HUES48 (cell line): Measurements from ENCODE around the gene ZNF148.
"Not testable (repeated sequence)": the region's sequence is repeated elsewhere in the genome, so short reads cannot be mapped to it uniquely, and the experiment has no call there.

Source experiments
- H3K27ac ChIP-seq: one replicate; pipeline ENCODE4 v1.7.0; 2013; ENCODE audit warnings: low read depth, low read length, inconsistent platforms
- H3K27me3 ChIP-seq: 2 replicates; pipeline ENCODE4 v1.6.1; 2013; ENCODE audit warnings: mild to moderate bottlenecking, low read length; ENCODE audit not compliant: control insufficient read depth, insufficient read depth
- H3K36me3 ChIP-seq: 2 replicates; pipeline ENCODE4 v1.6.1; 2013; ENCODE audit warnings: low read length; ENCODE audit not compliant: control insufficient read depth, insufficient read depth
- H3K4me1 ChIP-seq: 2 replicates; pipeline ENCODE4 v1.6.1; 2013; ENCODE audit warnings: mild to moderate bottlenecking, low read length; ENCODE audit not compliant: control insufficient read depth, insufficient read depth
- H3K4me3 ChIP-seq: 2 replicates; pipeline ENCODE4 v1.5.1; 2013; ENCODE audit warnings: mild to moderate bottlenecking, low read depth, low read length
- H3K9ac ChIP-seq: 2 replicates; pipeline ENCODE4 v1.6.1; 2013; ENCODE audit warnings: mild to moderate bottlenecking, low read depth, low read length, moderate library complexity
- H3K9me3 ChIP-seq: 2 replicates; pipeline ENCODE4 v1.6.1; 2013; ENCODE audit warnings: low read length; ENCODE audit not compliant: control insufficient read depth, insufficient read depth

ZNF148 gene

GRCh38 chr3:125374996-125375941, at the start of gene ZNF148:
ZNF148 (minus strand) TSS chr3:125375325; CDS start chr3:125313640, 61,685 bp downstream.
- peak within 1 kb of the TSS; percentile 94 for H3K4me3 ChIP-seq
- no peaks in the 10 kb centered on the region for H3K27me3 ChIP-seq
- H3K9me3 ChIP-seq, result no peaks in the 10 kb centered on the region
- no peaks in the 10 kb centered on the region for H3K36me3 ChIP-seq
- peak within 1 kb of the TSS; percentile 88 for H3K27ac ChIP-seq
- peaks cover 16% of the 10 kb centered on the region for H3K4me1 ChIP-seq
- peak within 1 kb of the TSS; percentile 89 for H3K9ac ChIP-seq

- Histone ChIP-seq H3K9me3 (no peaks in the 10 kb centered on the region), H3K27ac (no peak overlapping the region), H3K4me3 (no peak overlapping the region), H3K36me3 (no peaks in the 10 kb centered on the region), H3K9ac (no peak overlapping the region), H3K4me1 (no peaks in the 10 kb centered on the region), H3K27me3 (no peaks in the 10 kb centered on the region)
Measured at GRCh38 chr3:125418306-125418705, 43.2 kb upstream of the ZNF148 start.

- Histone ChIP-seq H3K4me1 (no peaks in the 10 kb centered on the region), H3K27me3 (no peaks in the 10 kb centered on the region), H3K9ac (no peak overlapping the region), H3K27ac (no peak overlapping the region), H3K9me3 (no peaks in the 10 kb centered on the region), H3K36me3 (no peaks in the 10 kb centered on the region), H3K4me3 (no peak overlapping the region)
Measured at GRCh38 chr3:125416235-125416634, 41.1 kb upstream of the ZNF148 start.

- H3K9ac ChIP-seq, result no peak overlapping the region
- H3K4me3 ChIP-seq, result no peak overlapping the region
- H3K4me1 ChIP-seq, result no peaks in the 10 kb centered on the region
- H3K27me3 ChIP-seq, result no peaks in the 10 kb centered on the region
- H3K27ac ChIP-seq, result no peak overlapping the region
- H3K9me3 ChIP-seq, result no peaks in the 10 kb centered on the region
- no peaks in the 10 kb centered on the region for H3K36me3 ChIP-seq
Measured at GRCh38 chr3:125414669-125415068, 39.5 kb upstream of the ZNF148 start.

GRCh38 chr3:125410922-125411321, 35.8 kb upstream of the ZNF148 start:
- Histone ChIP-seq H3K27me3 (no peaks in the 10 kb centered on the region), H3K4me3 (no peak overlapping the region), H3K27ac (no peak overlapping the region), H3K4me1 (no peaks in the 10 kb centered on the region), H3K36me3 (no peaks in the 10 kb centered on the region), H3K9me3 (no peaks in the 10 kb centered on the region), H3K9ac (no peak overlapping the region)

GRCh38 chr3:125406070-125406469, 30.9 kb upstream of the ZNF148 start:
- H3K9ac ChIP-seq, result no peak overlapping the region
- no peak overlapping the region for H3K27ac ChIP-seq
- H3K4me3 ChIP-seq, result no peak overlapping the region

GRCh38 chr3:125405515-125405914, 30.4 kb upstream of the ZNF148 start:
- not testable (repeated sequence) for H3K9ac ChIP-seq, H3K36me3 ChIP-seq, H3K27ac ChIP-seq

More at GRCh38 chr3:125406070-125406469, 30.9 kb upstream of the ZNF148 start:
- Histone ChIP-seq H3K9me3 (no peaks in the 10 kb centered on the region), H3K4me1 (no peaks in the 10 kb centered on the region), H3K27me3 (no peaks in the 10 kb centered on the region), H3K36me3 (no peaks in the 10 kb centered on the region)

GRCh38 chr3:125403789-125404188, 28.7 kb upstream of the ZNF148 start:
- no peak overlapping the region for H3K9ac ChIP-seq
- no peaks in the 10 kb centered on the region for H3K36me3 ChIP-seq
- H3K4me1 ChIP-seq, result 0 out of 2 replicates have a peak, but pooled peaks cover 4% of the 10 kb centered on the region
- H3K27me3 ChIP-seq, result peaks cover 6% of the 10 kb centered on the region; the same call in 1 of the 2 replicates
- H3K9me3 ChIP-seq, result no peaks in the 10 kb centered on the region
- H3K27ac ChIP-seq, result no peak overlapping the region
- no peak overlapping the region for H3K4me3 ChIP-seq

More at GRCh38 chr3:125405515-125405914, 30.4 kb upstream of the ZNF148 start:
- not testable (repeated sequence) for H3K9me3 ChIP-seq, H3K4me1 ChIP-seq, H3K4me3 ChIP-seq, H3K27me3 ChIP-seq

- no peak overlapping the region for H3K4me3 ChIP-seq
- H3K9me3 ChIP-seq, result no peaks in the 10 kb centered on the region
- H3K27ac ChIP-seq, result no peak overlapping the region
- H3K9ac ChIP-seq, result no peak overlapping the region
- H3K36me3 ChIP-seq, result no peaks in the 10 kb centered on the region
- peaks cover 15% of the 10 kb centered on the region; the same call in 1 of the 2 replicates for H3K27me3 ChIP-seq
- 0 out of 2 replicates have a peak, but pooled peaks cover 4% of the 10 kb centered on the region for H3K4me1 ChIP-seq
Measured at GRCh38 chr3:125402639-125403038, 27.5 kb upstream of the ZNF148 start.

- no peak overlapping the region for H3K27ac ChIP-seq
- peaks cover 18% of the 10 kb centered on the region; the same call in 1 of the 2 replicates for H3K27me3 ChIP-seq
- no peak overlapping the region for H3K9ac ChIP-seq
- H3K9me3 ChIP-seq, result no peaks in the 10 kb centered on the region
- 0 out of 2 replicates have a peak, but pooled peaks cover 4% of the 10 kb centered on the region for H3K4me1 ChIP-seq
- no peaks in the 10 kb centered on the region for H3K36me3 ChIP-seq
- no peak overlapping the region for H3K4me3 ChIP-seq
Measured at GRCh38 chr3:125401402-125401801, 26.3 kb upstream of the ZNF148 start.

GRCh38 chr3:125398952-125399351, 23.8 kb upstream of the ZNF148 start:
- 0 out of 2 replicates have a peak, but pooled peaks cover 4% of the 10 kb centered on the region for H3K4me1 ChIP-seq
- H3K4me3 ChIP-seq, result no peak overlapping the region
- no peaks in the 10 kb centered on the region for H3K36me3 ChIP-seq
- no peak overlapping the region for H3K9ac ChIP-seq
- peaks cover 18% of the 10 kb centered on the region; the same call in 1 of the 2 replicates for H3K27me3 ChIP-seq
- no peaks in the 10 kb centered on the region for H3K9me3 ChIP-seq
- H3K27ac ChIP-seq, result no peak overlapping the region
